Lower leg skin (tissue), 4 donors: ENCODE measurements around the gene NBAS. TPM values are rescaled to one million over a fixed set of nuclear protein-coding genes. Genes with fewer than 3 reads are reported as not detected.

Source experiments
- DNase-seq, 2 donors: peaks; one replicate each; pipeline ENCODE4 v3.0.0-alpha.2; 2019; ENCODE audit warnings: low spot score in 2 of 2
- H3K4me3 ChIP-seq: fragments of 200-600 bp; sonication (generic); 2 replicates; pipeline ENCODE4 v1.5.1; 2017; ENCODE audit warnings: mild to moderate bottlenecking, low read depth; ENCODE audit not compliant: poor library complexity, severe bottlenecking
- CTCF ChIP-seq, 3 donors: fragments of 450-650 bp; IDR thresholded peaks; one replicate each; pipeline ENCODE4 v1.5.1; 2016; ENCODE audit warnings: antibody characterized with exemption in 3 of 3, mild to moderate bottlenecking in 3 of 3, moderate library complexity in 2 of 3
- POLR2A ChIP-seq, 2 donors: fragments of 450-650 bp; IDR thresholded peaks; one replicate each; pipeline ENCODE4 v1.6.1; 2016 to 2017; ENCODE audit warnings: antibody characterized with exemption in 2 of 2, mild to moderate bottlenecking in 1 of 2, moderate library complexity in 1 of 2
- WGBS, 2 donors: methylation state at CpG; one replicate each; pipeline ENCODE4 v1.1.5; 2018; 5-methylcytosine and 5-hydroxymethylcytosine counted together
- intact Hi-C: fragments of 100-400 bp; cut with DNase I; formaldehyde crosslinking; loops from one replicate; pipeline ENCODE4 v1.15.0; 2023; ENCODE audit warnings: low total_unique reads
- total RNA-seq, 4 donors: library from RNA; depleted of rRNA; stranded (reverse); fragments of >200 nt; gene quantifications; one replicate each; pipeline ENCODE4 v1.1.0, GENCODE V29; 2016

Gene NBAS
- total RNA-seq, 4 donors from 2014 or later: 26.6 to 40.2 (median 38.3) TPM

GRCh38 chr2:15271941-15272542 is 289.1 kb downstream of the NBAS start:
- no peak for DNase-seq
- TF ChIP-seq POLR2A (IDR thresholded peaks at IDR 0.05) (no peak), CTCF (IDR thresholded peaks at IDR 0.05) (no peak)
- H3K4me3 ChIP-seq: no peak overlapping the region
- intact Hi-C loops: no loop called here
- WGBS, 2 donors: 78% methylated on average over 1 of the region's 1 CpG

DNA sequence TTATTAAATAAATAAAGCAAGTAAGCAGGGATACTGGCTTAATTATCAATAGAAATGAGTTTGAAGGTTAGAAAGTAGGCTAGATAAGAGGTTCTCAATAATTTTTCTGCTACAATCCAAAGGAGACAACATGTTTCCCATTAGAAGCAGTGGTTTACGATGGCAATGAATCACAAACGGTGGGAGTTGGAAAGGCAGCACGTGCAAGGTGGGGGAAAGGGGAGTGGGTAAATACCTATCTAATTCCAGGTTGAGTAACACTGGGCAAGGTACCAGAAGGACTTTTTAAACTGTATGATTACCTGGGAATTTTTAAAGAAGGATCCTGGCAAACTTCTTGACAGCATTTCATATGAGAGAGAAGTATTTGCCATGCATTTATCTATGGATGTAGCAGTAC is 289.9 kb downstream of the NBAS start:
- WGBS, 2 donors: 58 to 67% methylated on average over 3 of the region's 3 CpGs
- no peak overlapping the region for H3K4me3 ChIP-seq
- TF ChIP-seq CTCF (IDR thresholded peaks at IDR 0.05): no peak
- no peak for TF ChIP-seq POLR2A (IDR thresholded peaks at IDR 0.05)
- intact Hi-C loops: no loop called here
- DNase-seq: no peak

DNA sequence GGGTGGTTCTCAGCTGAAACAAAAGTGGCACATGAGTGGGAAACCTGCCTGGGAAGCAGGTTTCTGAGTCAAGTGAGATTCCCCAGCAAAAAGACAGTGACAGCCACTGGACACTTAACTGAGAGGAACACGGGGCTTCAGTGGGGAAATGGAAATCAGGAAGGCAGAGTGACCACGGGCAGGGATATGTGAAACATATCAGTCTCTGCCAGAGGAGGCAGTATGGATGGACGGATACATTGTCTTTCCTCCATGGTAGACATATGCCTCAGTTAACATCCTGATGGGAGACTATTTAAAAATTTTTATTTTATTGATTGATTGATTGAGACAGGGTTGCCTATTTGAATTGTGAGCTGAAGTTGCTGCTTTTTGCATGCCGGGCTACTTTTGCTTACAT is 292.1 kb downstream of the NBAS start:
- no peak for DNase-seq
- WGBS, 2 donors: 92 to 93% methylated on average over 4 of the region's 4 CpGs
- intact Hi-C loops: no loop called here
- no peak overlapping the region for H3K4me3 ChIP-seq
- TF ChIP-seq CTCF (IDR thresholded peaks at IDR 0.05): no peak
- TF ChIP-seq POLR2A (IDR thresholded peaks at IDR 0.05): no peak

GRCh38 chr2:15265889-15266288 is 295.2 kb downstream of the NBAS start:
- DNase-seq: no peak
- intact Hi-C loops: no loop called here
- WGBS, 2 donors: 93 to 98% methylated on average over 2 to 3 of the region's 3 CpGs
- TF ChIP-seq CTCF (IDR thresholded peaks at IDR 0.05) (no peak), POLR2A (IDR thresholded peaks at IDR 0.05) (no peak)
- no peak overlapping the region for H3K4me3 ChIP-seq

DNA sequence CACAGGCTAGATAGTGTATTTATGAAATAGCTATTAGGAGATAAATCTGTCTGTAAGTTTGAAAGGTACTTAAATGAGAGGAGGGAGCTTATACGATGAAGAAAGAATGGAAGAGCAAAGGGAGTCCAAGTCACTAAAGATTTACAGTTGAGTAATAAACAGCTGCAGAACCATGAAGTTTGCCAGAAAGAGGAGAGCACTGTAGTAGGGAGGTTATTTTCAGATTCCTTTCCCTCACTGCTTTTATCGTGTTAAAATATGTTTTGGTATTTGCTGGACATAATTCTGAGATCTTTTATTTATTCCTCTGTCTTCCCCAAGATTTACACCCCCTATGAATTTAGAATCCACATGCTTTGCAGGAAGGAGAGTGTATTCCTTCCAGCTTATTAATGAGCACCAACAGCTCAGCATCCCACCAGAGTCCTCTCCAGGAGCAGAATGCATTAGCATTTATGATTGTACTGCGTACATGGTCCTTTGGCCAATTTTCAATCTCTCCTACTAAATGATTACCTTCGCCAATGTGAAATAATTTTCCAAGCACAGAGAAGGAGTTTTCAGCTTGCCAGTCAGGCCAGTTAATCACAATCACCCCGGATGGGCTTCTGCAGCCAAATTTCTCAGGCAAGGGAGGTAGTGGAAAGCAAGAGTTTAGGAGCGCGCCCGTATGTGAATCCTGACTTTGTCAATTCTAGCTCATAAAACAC is 297.0 kb downstream of the NBAS start:
- intact Hi-C loops: no loop called here
- DNase-seq: no peak
- 75 to 77% methylated on average over 8 of the region's 8 CpGs for WGBS, 2 donors
- H3K4me3 ChIP-seq: no peak overlapping the region
- TF ChIP-seq CTCF (IDR thresholded peaks at IDR 0.05): no peak
- no peak for TF ChIP-seq POLR2A (IDR thresholded peaks at IDR 0.05)
